GM23248 (cell line): ENCODE measurements around the gene MOAP1.

Experiments used
- EZH2 ChIP-seq: fragments of 200-600 bp; sonication (generic); IDR thresholded peaks from 2 replicates; pipeline ENCODE4 v1.6.1; 2018; ENCODE audit warnings: antibody characterized with exemption, mild to moderate bottlenecking; ENCODE audit not compliant: insufficient read depth, poor library complexity, severe bottlenecking
- EZH2phosphoT487 ChIP-seq: fragments of 200-600 bp; sonication (generic); IDR thresholded peaks from 2 replicates; pipeline ENCODE4 v1.6.1; 2018; ENCODE audit warnings: antibody characterized with exemption, moderate library complexity, mild to moderate bottlenecking, low read depth; ENCODE audit not compliant: insufficient read depth

GRCh38 chr14:93186956-93187355 lies 2.3 kb upstream of the MOAP1 start:
- TF ChIP-seq EZH2 (no peak), EZH2phosphoT487 (no peak)
